H9 (cell line): ENCODE data around the gene SUN1. TPM values are rescaled to one million over a fixed set of nuclear protein-coding genes. Genes with fewer than 3 reads are reported as not detected.

ENCODE experiments used
- DNase-seq: peaks from one replicate; pipeline ENCODE4 v3.0.0-alpha.2; 2017
- H2AFZ ChIP-seq: one replicate; pipeline ENCODE4 v1.6.1; 2013; ENCODE audit warnings: mild to moderate bottlenecking, low read length, control low read depth, moderate library complexity
- H2AK5ac ChIP-seq: 2 replicates; pipeline ENCODE4 v1.6.1; 2013; ENCODE audit warnings: low read length, control low read depth, mixed read lengths; ENCODE audit not compliant: insufficient read length
- H2BK120ac ChIP-seq: one replicate; pipeline ENCODE4 v1.6.1; 2013; ENCODE audit warnings: low read depth, mild to moderate bottlenecking, low read length, control low read depth, inconsistent platforms; ENCODE audit not compliant: poor library complexity, severe bottlenecking
- H2BK12ac ChIP-seq: 2 replicates; pipeline ENCODE4 v1.6.1; 2013; ENCODE audit warnings: low read length, control low read depth, mixed read lengths, low read depth; ENCODE audit not compliant: insufficient read length
- H2BK15ac ChIP-seq: 2 replicates; pipeline ENCODE4 v1.6.1; 2013; ENCODE audit warnings: low read depth, low read length, control low read depth
- H2BK20ac ChIP-seq: one replicate; pipeline ENCODE4 v1.6.1; 2013; ENCODE audit warnings: low read depth, mild to moderate bottlenecking, low read length, control low read depth, inconsistent platforms; ENCODE audit not compliant: poor library complexity, severe bottlenecking
- H2BK5ac ChIP-seq: 2 replicates; pipeline ENCODE4 v1.6.1; 2013; ENCODE audit warnings: low read length, control low read depth, mixed read lengths; ENCODE audit not compliant: insufficient read length
- H3K14ac ChIP-seq: 2 replicates; pipeline ENCODE4 v1.6.1; 2013; ENCODE audit warnings: low read length, control low read depth; ENCODE audit not compliant: insufficient read depth
- H3K18ac ChIP-seq: 2 replicates; pipeline ENCODE4 v1.6.1; 2013; ENCODE audit warnings: low read depth, mild to moderate bottlenecking, mixed read lengths, low read length, control low read depth; ENCODE audit not compliant: insufficient read length
- H3K23ac ChIP-seq: 2 replicates; pipeline ENCODE4 v1.6.1; 2013; ENCODE audit warnings: low read length, control low read depth, mixed read lengths, low read depth; ENCODE audit not compliant: insufficient read length
- H3K23me2 ChIP-seq: 2 replicates; pipeline ENCODE4 v1.6.1; 2013; ENCODE audit warnings: low read depth, mild to moderate bottlenecking, mixed read lengths, low read length, control low read depth; ENCODE audit not compliant: insufficient read length, poor library complexity, severe bottlenecking
- H3K27ac ChIP-seq: 2 replicates; pipeline ENCODE4 v1.5.1; 2013; ENCODE audit warnings: low read length, control low read depth, mixed read lengths, low read depth; ENCODE audit not compliant: insufficient read length
- H3K27me3 ChIP-seq: 2 replicates; pipeline ENCODE4 v1.6.1; 2013; ENCODE audit warnings: low read length, control low read depth, inconsistent platforms; ENCODE audit not compliant: insufficient read depth
- H3K4ac ChIP-seq: 2 replicates; pipeline ENCODE4 v1.6.1; 2013; ENCODE audit warnings: low read depth, mild to moderate bottlenecking, control low read depth, inconsistent platforms, low read length, moderate library complexity
- H3K4me1 ChIP-seq: 2 replicates; pipeline ENCODE4 v1.6.1; 2013; ENCODE audit warnings: low read length, control low read depth, inconsistent platforms; ENCODE audit not compliant: insufficient read depth
- H3K4me2 ChIP-seq: 2 replicates; pipeline ENCODE4 v1.6.1; 2013; ENCODE audit warnings: low read length, control low read depth, mixed read lengths; ENCODE audit not compliant: insufficient read length, insufficient read depth
- H3K56ac ChIP-seq: 2 replicates; pipeline ENCODE4 v1.6.1; 2013; ENCODE audit warnings: low read depth, mild to moderate bottlenecking, mixed read lengths, low read length, control low read depth; ENCODE audit not compliant: insufficient read length
- H3K79me1 ChIP-seq: 2 replicates; pipeline ENCODE4 v1.6.1; 2013; ENCODE audit warnings: low read depth, mild to moderate bottlenecking, moderate library complexity, low read length, control low read depth, inconsistent platforms; ENCODE audit not compliant: insufficient read depth, poor library complexity, severe bottlenecking
- H3K79me2 ChIP-seq: 2 replicates; pipeline ENCODE4 v1.6.1; 2013; ENCODE audit warnings: low read length, control low read depth, inconsistent platforms; ENCODE audit not compliant: insufficient read depth
- H3K9ac ChIP-seq: 2 replicates; pipeline ENCODE4 v1.6.1; 2013; ENCODE audit warnings: low read length, control low read depth, mixed read lengths; ENCODE audit not compliant: insufficient read length; ENCODE audit errors: extremely low read depth
- H3K9me3 ChIP-seq: one replicate; pipeline ENCODE4 v1.6.1; 2013; ENCODE audit warnings: low read depth, low read length, inconsistent platforms; ENCODE audit not compliant: control insufficient read depth
- H3T11ph ChIP-seq: one replicate; pipeline ENCODE4 v1.6.1; 2013; ENCODE audit warnings: mild to moderate bottlenecking, low read length, control low read depth, inconsistent platforms
- H4K20me1 ChIP-seq: one replicate; pipeline ENCODE4 v1.6.1; 2013; ENCODE audit not compliant: control insufficient read depth, insufficient read length, insufficient read depth
- H4K5ac ChIP-seq: 2 replicates; pipeline ENCODE4 v1.6.1; 2013; ENCODE audit warnings: low read depth, mild to moderate bottlenecking, mixed read lengths, low read length, control low read depth; ENCODE audit not compliant: insufficient read length
- H4K8ac ChIP-seq: replicated peaks from 2 replicates; pipeline ENCODE4 v1.6.1; 2013; ENCODE audit warnings: low read length, control low read depth, mixed read lengths, low read depth; ENCODE audit not compliant: insufficient read length
- H4K91ac ChIP-seq: 2 replicates; pipeline ENCODE4 v1.6.1; 2013; ENCODE audit warnings: low read depth, mild to moderate bottlenecking, moderate library complexity, mixed read lengths, low read length, control low read depth; ENCODE audit not compliant: insufficient read length
- H3K27ac Mint-ChIP-seq, 3 experiments: 2 replicates in 2 of 3; 3 replicates in 1 of 3; pipeline ENCODE4 v1.8.0; 2020 to 2021; ENCODE audit warnings: mixed read lengths in 3 of 3, mild to moderate bottlenecking in 1 of 3, moderate library complexity in 1 of 3
- H3K27me3 Mint-ChIP-seq: 2 replicates; pipeline ENCODE4 v1.8.0; 2021; ENCODE audit warnings: low read depth, mild to moderate bottlenecking, moderate library complexity, mixed read lengths
- H3K36me3 Mint-ChIP-seq, 3 experiments: 2 replicates in 2 of 3; 3 replicates in 1 of 3; pipeline ENCODE4 v1.8.0; 2020 to 2021; ENCODE audit warnings: low read depth in 3 of 3, mixed read lengths in 3 of 3; ENCODE audit not compliant: insufficient read depth in 1 of 3
- H3K4me1 Mint-ChIP-seq, 2 experiments: 2 replicates each; pipeline ENCODE4 v1.8.0; 2020; ENCODE audit warnings: mixed read lengths in 2 of 2
- H3K4me3 Mint-ChIP-seq, 2 experiments: 2 replicates in 1 of 2; 3 replicates in 1 of 2; pipeline ENCODE4 v1.8.0; 2020 to 2021; ENCODE audit warnings: mild to moderate bottlenecking in 2 of 2, mixed read lengths in 2 of 2, moderate library complexity in 1 of 2
- H3K9me3 Mint-ChIP-seq, 2 experiments: 2 replicates in 1 of 2; 3 replicates in 1 of 2; pipeline ENCODE4 v1.8.0; 2020; ENCODE audit warnings: mild to moderate bottlenecking in 2 of 2, mixed read lengths in 2 of 2, moderate library complexity in 1 of 2
- WGBS: extraction: QIAGEN DNeasy Blood & Tissue Kit; methylation state at CpG from one replicate; pipeline ENCODE4 v1.1.7; 2013; ENCODE audit warnings: missing lambda C conversion rate, low lambda C conversion rate, mixed read lengths; ENCODE audit not compliant: insufficient read length; ENCODE audit errors: extremely low coverage; 5-methylcytosine and 5-hydroxymethylcytosine counted together
- total RNA-seq: library from RNA; stranded (reverse); gene quantifications from 2 replicates; pipeline ENCODE4 v1.2.1, GENCODE V29; 2021
- TF ChIP-seq, protein P1 (sequence below): fragments of 200-600 bp; sonication (generic); conservative IDR thresholded peaks from 3 replicates; pipeline ENCODE4 v1.8.0; 2021; ENCODE audit warnings: antibody characterized with exemption, mild to moderate bottlenecking

The SUN1 gene
- total RNA-seq, 1 experiment from 2014 or later: 118 TPM

DNA sequence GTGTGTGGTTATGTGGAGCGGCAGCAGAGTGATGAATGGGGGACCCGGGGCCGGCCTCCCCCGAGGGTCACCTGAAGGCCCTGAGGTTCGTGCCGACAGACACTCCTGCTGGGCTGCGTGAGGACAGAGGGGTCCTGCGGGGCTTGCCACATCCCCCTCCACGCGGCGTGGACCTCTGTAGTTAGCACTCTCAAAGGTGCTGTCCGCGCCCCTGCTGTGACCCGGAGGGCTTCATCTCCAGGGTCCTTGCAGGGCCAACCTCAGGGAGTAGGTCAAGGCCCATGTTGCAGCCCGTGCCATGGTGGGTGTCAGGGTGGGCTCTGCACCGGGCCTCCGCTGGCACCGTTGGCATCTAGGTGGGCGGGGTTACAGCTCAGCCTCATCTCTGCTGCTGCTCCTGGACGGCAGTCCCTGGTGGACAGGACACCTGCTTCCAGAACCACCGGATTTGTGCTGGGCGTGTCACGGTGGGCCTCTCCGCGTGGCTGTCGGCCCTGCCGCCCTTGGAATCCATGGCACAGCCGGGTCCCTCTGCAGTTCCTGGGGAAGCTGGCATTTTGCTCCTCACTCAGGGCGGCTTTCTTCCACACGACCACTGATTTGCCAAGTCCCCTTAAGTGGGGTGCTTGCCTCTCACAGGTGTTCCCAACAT, 24.3 kb downstream of the SUN1 start:
- no CpG with 5 or more reads among the region's 30 CpGs for WGBS
- H2AFZ ChIP-seq: no peak overlapping the region
- H4K20me1 ChIP-seq: no peaks in the 10 kb centered on the region
- H2AK5ac ChIP-seq: no peak overlapping the region
- no peak overlapping the region for H2BK12ac ChIP-seq
- no peak overlapping the region for H3K56ac ChIP-seq
- H2BK15ac ChIP-seq: no peak overlapping the region
- no peaks in the 10 kb centered on the region for H3K9me3 ChIP-seq
- Mint-ChIP-seq H3K4me1 (no peaks in the 10 kb centered on the region), H3K9me3 (no peaks in the 10 kb centered on the region; a peak in 1 of 5 replicates), H3K36me3 (peaks cover 59 to 91% (median 89%) of the 10 kb centered on the region in 3 experiments), H3K27ac (no peak overlapping the region), H3K4me3 (no peak overlapping the region), H3K27me3 (no peaks in the 10 kb centered on the region)
- no peak overlapping the region for H3K18ac ChIP-seq
- H3K79me2 ChIP-seq: no peaks in the 10 kb centered on the region
- H2BK5ac ChIP-seq: no peak overlapping the region
- no peak overlapping the region for H3K9ac ChIP-seq
- no peak overlapping the region for H2BK120ac ChIP-seq
- no peak overlapping the region for H4K5ac ChIP-seq
- H3K4ac ChIP-seq: no peak overlapping the region
- no peak overlapping the region for H4K91ac ChIP-seq
- no peak overlapping the region for H4K8ac ChIP-seq
- H3K23ac ChIP-seq: no peak overlapping the region
- no peaks in the 10 kb centered on the region for H3K27me3 ChIP-seq
- no peak overlapping the region for H3K14ac ChIP-seq
- H3T11ph ChIP-seq: no peak overlapping the region
- H3K23me2 ChIP-seq: no peaks in the 10 kb centered on the region
- no peak overlapping the region for H3K4me2 ChIP-seq
- no peak overlapping the region for H2BK20ac ChIP-seq
- no peak for DNase-seq
- H3K79me1 ChIP-seq: no peaks in the 10 kb centered on the region
- H3K4me1 ChIP-seq: no peaks in the 10 kb centered on the region
- no peak overlapping the region for H3K27ac ChIP-seq
- TF ChIP-seq, protein P1, sequence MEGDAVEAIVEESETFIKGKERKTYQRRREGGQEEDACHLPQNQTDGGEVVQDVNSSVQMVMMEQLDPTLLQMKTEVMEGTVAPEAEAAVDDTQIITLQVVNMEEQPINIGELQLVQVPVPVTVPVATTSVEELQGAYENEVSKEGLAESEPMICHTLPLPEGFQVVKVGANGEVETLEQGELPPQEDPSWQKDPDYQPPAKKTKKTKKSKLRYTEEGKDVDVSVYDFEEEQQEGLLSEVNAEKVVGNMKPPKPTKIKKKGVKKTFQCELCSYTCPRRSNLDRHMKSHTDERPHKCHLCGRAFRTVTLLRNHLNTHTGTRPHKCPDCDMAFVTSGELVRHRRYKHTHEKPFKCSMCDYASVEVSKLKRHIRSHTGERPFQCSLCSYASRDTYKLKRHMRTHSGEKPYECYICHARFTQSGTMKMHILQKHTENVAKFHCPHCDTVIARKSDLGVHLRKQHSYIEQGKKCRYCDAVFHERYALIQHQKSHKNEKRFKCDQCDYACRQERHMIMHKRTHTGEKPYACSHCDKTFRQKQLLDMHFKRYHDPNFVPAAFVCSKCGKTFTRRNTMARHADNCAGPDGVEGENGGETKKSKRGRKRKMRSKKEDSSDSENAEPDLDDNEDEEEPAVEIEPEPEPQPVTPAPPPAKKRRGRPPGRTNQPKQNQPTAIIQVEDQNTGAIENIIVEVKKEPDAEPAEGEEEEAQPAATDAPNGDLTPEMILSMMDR: no peak
